Suprapubic skin (tissue), 3 donors: ENCODE results near the gene CYB561.

Experiments used
- CTCF ChIP-seq, 2 donors: fragments of 200-600 bp in 1 of 2; fragments of 450-650 bp in 1 of 2; sonication (generic) in 1 of 2; IDR thresholded peaks; one replicate each; pipeline ENCODE4 v1.5.1; 2016 to 2019; ENCODE audit warnings: antibody characterized with exemption in 2 of 2, mild to moderate bottlenecking in 1 of 2, moderate library complexity in 1 of 2
- POLR2AphosphoS5 ChIP-seq, 3 donors: sonication (generic); formaldehyde crosslinking; IDR thresholded peaks; one replicate each; pipeline ENCODE4 v1.6.1; 2017; ENCODE audit warnings: antibody characterized with exemption in 3 of 3

GRCh38 chr17:63451150-63451549 is 5.0 kb upstream of the CYB561 start:
- no peak for TF ChIP-seq POLR2AphosphoS5 (IDR thresholded peaks at IDR 0.05)
- TF ChIP-seq CTCF (IDR thresholded peaks at IDR 0.05): no peak
